MM.1S (cell line): ENCODE results near the gene GH2.
"Not testable (repeated sequence)": the region's sequence is repeated elsewhere in the genome, so short reads cannot be mapped to it uniquely, and the experiment has no call there.

Experiments
- DNase-seq: peaks from one replicate; pipeline ENCODE4 v3.0.0-alpha.2; 2015
- H2AFZ ChIP-seq: fragments of 300-600 bp; sonication (generic); 2 replicates; pipeline ENCODE4 v1.6.0; 2016; ENCODE audit warnings: antibody characterized with exemption, low read length
- H3F3A ChIP-seq: fragments of 300-600 bp; sonication (generic); 2 replicates; pipeline ENCODE4 v1.6.1; 2016; ENCODE audit warnings: mild to moderate bottlenecking, antibody characterized with exemption, low read length, moderate library complexity, mixed read lengths; ENCODE audit not compliant: insufficient read depth
- H3K27ac ChIP-seq: fragments of 300-600 bp; sonication (generic); 2 replicates; pipeline ENCODE4 v1.5.1; 2016; ENCODE audit warnings: mild to moderate bottlenecking, low read length
- H3K27me3 ChIP-seq: fragments of 300-600 bp; sonication (generic); replicated peaks from 2 replicates; pipeline ENCODE4 v1.6.0; 2016; ENCODE audit warnings: low read length; ENCODE audit not compliant: insufficient read depth
- H3K36me3 ChIP-seq: fragments of 300-600 bp; sonication (generic); replicated peaks from 2 replicates; pipeline ENCODE4 v1.6.1; 2016; ENCODE audit warnings: mild to moderate bottlenecking, low read length, mixed read lengths; ENCODE audit not compliant: insufficient read depth
- H3K4me1 ChIP-seq: fragments of 300-600 bp; sonication (generic); 2 replicates; pipeline ENCODE4 v1.6.1; 2016; ENCODE audit warnings: low read length, mixed read lengths
- H3K4me2 ChIP-seq: fragments of 300-600 bp; sonication (generic); 2 replicates; pipeline ENCODE4 v1.6.0; 2016; ENCODE audit warnings: low read depth, low read length
- H3K4me3 ChIP-seq: fragments of 300-600 bp; sonication (generic); 2 replicates; pipeline ENCODE4 v1.5.1; 2016; ENCODE audit warnings: low read length, mixed read lengths
- H3K79me2 ChIP-seq: fragments of 300-600 bp; sonication (generic); 2 replicates; pipeline ENCODE4 v1.6.1; 2016; ENCODE audit warnings: mixed run types, low read length, mixed read lengths
- H3K9ac ChIP-seq: fragments of 300-600 bp; sonication (generic); 2 replicates; pipeline ENCODE4 v1.6.1; 2016; ENCODE audit warnings: low read length, mixed read lengths
- H3K9me2 ChIP-seq: fragments of 300-600 bp; sonication (generic); replicated peaks from 2 replicates; pipeline ENCODE4 v1.6.1; 2016; ENCODE audit warnings: mild to moderate bottlenecking, low read length, mixed read lengths; ENCODE audit not compliant: insufficient read depth
- H3K9me3 ChIP-seq: fragments of 300-600 bp; sonication (generic); replicated peaks from 2 replicates; pipeline ENCODE4 v1.6.1; 2016; ENCODE audit warnings: mild to moderate bottlenecking, low read length, mixed read lengths; ENCODE audit not compliant: insufficient read depth
- H4K20me1 ChIP-seq: fragments of 300-600 bp; sonication (generic); 2 replicates; pipeline ENCODE4 v1.6.1; 2016; ENCODE audit warnings: mild to moderate bottlenecking, low read length, moderate library complexity, mixed read lengths; ENCODE audit not compliant: insufficient read depth
- EZH2 ChIP-seq: fragments of 300-600 bp; sonication (generic); optimal IDR thresholded peaks from 2 replicates; pipeline ENCODE3; 2017; ENCODE audit warnings: low read depth, mild to moderate bottlenecking, antibody characterized with exemption, low read length, mixed read lengths
- EZH2phosphoT487 ChIP-seq: fragments of 300-600 bp; sonication (generic); IDR thresholded peaks from 2 replicates; pipeline ENCODE4 v1.6.1; 2018; ENCODE audit warnings: antibody characterized with exemption, low read length
- TF ChIP-seq, protein P1 (sequence below): fragments of 300-600 bp; sonication (generic); IDR thresholded peaks from 2 replicates; pipeline ENCODE4 v1.5.1; 2016; ENCODE audit warnings: antibody characterized with exemption, low read length, mixed read lengths

The GH2 gene

DNA sequence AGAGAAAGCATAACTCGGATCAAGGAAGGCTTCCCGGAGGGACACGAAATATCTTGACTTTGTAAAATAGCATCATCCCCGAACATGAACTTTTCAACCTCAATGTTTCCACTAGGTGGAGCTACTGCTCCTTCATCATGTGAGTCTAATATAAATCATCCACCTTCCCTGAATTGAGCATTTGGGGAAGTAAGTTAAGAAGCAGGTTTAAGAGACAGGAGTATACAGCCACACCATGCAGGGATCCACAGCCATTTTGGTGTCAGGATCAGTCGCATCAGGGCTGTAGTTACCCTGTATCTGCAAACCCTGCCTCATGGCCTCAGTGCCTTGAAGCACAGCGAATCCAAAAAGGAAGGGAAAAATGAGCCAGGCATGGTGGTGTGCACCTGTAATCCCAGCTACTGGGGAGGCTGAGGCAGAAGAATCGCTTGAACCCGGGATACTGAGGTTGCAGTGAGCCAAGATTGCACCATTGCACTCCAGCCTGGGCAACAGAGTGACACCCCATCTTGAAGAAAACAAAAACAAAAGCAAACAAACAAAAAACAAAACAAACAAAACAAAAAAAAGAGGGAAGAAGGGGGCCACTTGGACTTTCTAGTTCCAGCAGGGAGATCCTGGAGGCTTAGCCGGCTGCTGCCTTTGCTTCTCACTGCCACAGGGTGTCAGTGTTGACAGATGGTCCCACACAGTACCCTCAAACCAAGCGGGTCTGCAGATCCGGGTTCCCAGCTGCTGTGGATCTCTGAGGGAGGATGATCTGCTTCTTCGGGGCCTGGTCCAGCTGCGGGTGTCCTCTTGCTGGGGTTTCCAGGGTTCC is 7.5 kb upstream of the GH2 start:
- H3K4me1 ChIP-seq, H3K9ac ChIP-seq, H3K4me3 ChIP-seq, H3K36me3 ChIP-seq, H2AFZ ChIP-seq, H3K27me3 ChIP-seq, H4K20me1 ChIP-seq, H3K79me2 ChIP-seq, H3K9me2 ChIP-seq, H3K27ac ChIP-seq, H3F3A ChIP-seq, H3K9me3 ChIP-seq: not testable (repeated sequence)
- DNase-seq, result peak; percentile 56
- TF ChIP-seq, protein P1, sequence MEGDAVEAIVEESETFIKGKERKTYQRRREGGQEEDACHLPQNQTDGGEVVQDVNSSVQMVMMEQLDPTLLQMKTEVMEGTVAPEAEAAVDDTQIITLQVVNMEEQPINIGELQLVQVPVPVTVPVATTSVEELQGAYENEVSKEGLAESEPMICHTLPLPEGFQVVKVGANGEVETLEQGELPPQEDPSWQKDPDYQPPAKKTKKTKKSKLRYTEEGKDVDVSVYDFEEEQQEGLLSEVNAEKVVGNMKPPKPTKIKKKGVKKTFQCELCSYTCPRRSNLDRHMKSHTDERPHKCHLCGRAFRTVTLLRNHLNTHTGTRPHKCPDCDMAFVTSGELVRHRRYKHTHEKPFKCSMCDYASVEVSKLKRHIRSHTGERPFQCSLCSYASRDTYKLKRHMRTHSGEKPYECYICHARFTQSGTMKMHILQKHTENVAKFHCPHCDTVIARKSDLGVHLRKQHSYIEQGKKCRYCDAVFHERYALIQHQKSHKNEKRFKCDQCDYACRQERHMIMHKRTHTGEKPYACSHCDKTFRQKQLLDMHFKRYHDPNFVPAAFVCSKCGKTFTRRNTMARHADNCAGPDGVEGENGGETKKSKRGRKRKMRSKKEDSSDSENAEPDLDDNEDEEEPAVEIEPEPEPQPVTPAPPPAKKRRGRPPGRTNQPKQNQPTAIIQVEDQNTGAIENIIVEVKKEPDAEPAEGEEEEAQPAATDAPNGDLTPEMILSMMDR, result peak; percentile 36
- peak overlapping the region; percentile 39; the same call in 1 of the 2 replicates for H3K4me2 ChIP-seq

DNA sequence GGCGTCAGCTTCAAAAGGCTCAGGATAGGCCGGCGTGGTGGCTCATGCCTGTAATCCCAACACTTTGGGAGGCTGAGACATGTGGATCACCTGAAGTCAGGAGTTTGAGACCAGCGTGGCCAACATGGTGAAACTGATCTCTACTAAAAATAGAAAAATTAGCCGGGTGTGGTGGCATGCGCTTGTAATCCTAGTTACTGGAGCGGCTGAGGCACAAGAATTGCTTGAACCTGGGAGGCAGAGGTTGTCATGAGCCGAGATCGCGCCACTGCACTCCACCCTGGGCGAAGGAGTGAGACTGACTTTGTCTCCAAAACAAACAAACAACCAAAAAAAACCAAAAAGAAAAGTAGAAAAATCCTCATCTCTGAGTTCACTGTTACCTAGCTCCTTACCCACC is 3.4 kb upstream of the GH2 start:
- H3F3A ChIP-seq, H3K9me3 ChIP-seq, H3K36me3 ChIP-seq, H3K4me1 ChIP-seq, H3K4me3 ChIP-seq, H3K79me2 ChIP-seq, H3K4me2 ChIP-seq, DNase-seq, H3K27ac ChIP-seq, H3K9ac ChIP-seq, H4K20me1 ChIP-seq, H2AFZ ChIP-seq, H3K9me2 ChIP-seq: not testable (repeated sequence)
- H3K27me3 ChIP-seq, result peaks cover 12% of the 10 kb centered on the region

DNA sequence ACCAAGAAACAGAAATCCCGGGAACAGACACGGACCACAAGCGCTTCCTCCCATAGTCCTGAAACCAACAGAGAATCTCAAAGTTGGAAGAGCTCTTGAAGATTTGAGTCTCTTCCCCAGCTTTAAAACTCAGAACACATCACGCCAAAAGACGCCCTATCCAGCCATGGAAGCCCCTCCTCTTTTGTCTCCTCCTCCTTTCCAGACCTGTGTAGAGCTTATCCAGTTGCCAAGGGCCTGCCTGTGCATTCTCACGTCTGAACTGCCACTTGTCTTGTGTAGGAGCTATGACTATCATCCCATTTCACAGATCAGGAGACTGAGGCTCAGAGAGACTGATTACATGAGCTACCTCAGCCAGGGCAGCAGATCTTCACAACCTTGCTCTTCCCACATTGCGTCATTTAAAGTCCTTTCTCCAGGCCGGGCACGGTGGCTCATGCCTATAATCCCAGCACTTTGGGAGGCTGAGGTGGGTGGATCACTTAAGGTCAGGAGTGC is 932 bp upstream of the GH2 start:
- not testable (repeated sequence) for H3K36me3 ChIP-seq, H3K9me3 ChIP-seq, H3K27ac ChIP-seq, H3K4me2 ChIP-seq, H3K4me1 ChIP-seq, H3F3A ChIP-seq, DNase-seq, H4K20me1 ChIP-seq, H2AFZ ChIP-seq, H3K9ac ChIP-seq, H3K9me2 ChIP-seq, H3K79me2 ChIP-seq, H3K4me3 ChIP-seq
- H3K27me3 ChIP-seq, result peaks cover 20% of the 10 kb centered on the region

DNA sequence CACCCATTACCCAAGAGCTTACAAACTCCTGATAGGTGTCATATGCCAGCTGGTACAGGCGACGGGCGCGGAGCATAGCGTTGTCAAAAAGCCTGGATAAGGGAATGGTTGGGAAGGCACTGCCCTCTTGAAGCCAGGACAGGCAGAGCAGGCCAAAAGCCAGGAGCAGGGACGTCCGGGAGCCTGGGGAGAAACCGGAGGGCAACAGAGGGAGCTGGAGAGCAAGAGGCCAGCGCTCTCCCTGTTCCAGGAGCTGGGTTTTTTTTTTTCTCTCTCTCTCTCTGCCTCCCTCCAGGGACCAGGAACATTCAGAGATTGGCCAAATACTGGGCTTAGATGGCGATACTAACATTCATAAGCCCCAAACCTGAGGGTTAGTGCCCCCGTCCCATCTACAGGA is 407 bp downstream of the GH2 start:
- H3K9me3 ChIP-seq, H3K4me3 ChIP-seq, H3F3A ChIP-seq, H3K27ac ChIP-seq, H3K36me3 ChIP-seq, H3K9me2 ChIP-seq, H3K9ac ChIP-seq, H4K20me1 ChIP-seq, DNase-seq, H3K4me1 ChIP-seq, H2AFZ ChIP-seq, H3K4me2 ChIP-seq, H3K79me2 ChIP-seq: not testable (repeated sequence)
- peaks cover 20% of the 10 kb centered on the region for H3K27me3 ChIP-seq

DNA sequence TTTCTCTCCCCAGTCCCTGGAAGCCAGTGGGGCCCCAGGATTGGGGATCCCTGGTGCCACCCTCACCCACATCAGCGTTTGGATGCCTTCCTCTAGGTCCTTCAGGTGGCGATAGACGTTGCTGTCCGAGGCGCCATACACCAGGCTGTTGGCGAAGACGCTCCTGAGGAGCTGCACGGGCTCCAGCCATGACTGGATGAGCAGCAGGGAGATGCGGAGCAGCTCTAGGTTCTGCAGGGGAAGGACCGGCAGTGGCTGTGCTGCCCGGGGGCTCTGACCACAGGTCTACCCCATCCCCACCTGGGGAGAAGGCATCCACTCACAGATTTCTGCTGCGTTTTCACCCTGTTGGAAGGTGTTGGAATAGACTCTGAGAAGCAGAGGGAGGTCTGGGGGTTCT is 1.0 kb downstream of the GH2 start:
- Histone ChIP-seq H3K27me3 (peaks cover 20% of the 10 kb centered on the region), H3K4me3 (no peak overlapping the region), H3F3A (no peaks in the 10 kb centered on the region), H3K9me2 (no peaks in the 10 kb centered on the region), H3K9me3 (no peaks in the 10 kb centered on the region), H3K4me2 (no peak overlapping the region), H4K20me1 (no peaks in the 10 kb centered on the region), H3K4me1 (no peaks in the 10 kb centered on the region), H3K9ac (no peak overlapping the region), H3K27ac (no peak overlapping the region), H2AFZ (no peak overlapping the region), H3K79me2 (no peaks in the 10 kb centered on the region), H3K36me3 (no peaks in the 10 kb centered on the region)
- TF ChIP-seq EZH2phosphoT487 (no peak), EZH2 (no peak)
- TF ChIP-seq, protein P1, result no peak
- DNase-seq, result no peak

DNA sequence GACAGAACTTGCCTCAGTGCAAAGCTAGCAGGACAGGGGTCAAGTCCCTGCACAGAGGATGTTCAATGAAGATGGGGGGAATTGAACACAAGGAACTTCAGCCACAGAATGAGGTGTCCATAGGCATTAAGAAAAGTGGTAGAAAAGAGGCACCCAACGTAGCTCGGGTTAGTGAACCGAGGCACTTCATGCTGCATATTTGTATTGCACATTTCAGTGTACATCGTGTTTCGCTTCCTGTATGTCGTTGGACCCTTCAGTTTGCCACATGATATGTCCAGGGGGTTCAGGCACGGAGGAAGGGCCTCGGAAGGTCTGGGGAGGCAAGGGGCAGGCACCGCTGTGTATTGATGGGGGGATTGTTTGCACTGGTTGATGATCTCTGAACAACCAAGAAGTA is 3.3 kb downstream of the GH2 start:
- H3K4me1 ChIP-seq, H3K9ac ChIP-seq, H3K4me3 ChIP-seq, H3K4me2 ChIP-seq, H3K9me2 ChIP-seq, H3K27ac ChIP-seq, DNase-seq, H3F3A ChIP-seq, H4K20me1 ChIP-seq, H3K36me3 ChIP-seq, H3K79me2 ChIP-seq, H2AFZ ChIP-seq, H3K9me3 ChIP-seq: not testable (repeated sequence)
- peaks cover 20% of the 10 kb centered on the region for H3K27me3 ChIP-seq
